Lower lobe of right lung (tissue), 2 donors: ENCODE results near the gene PCBP3. TPM values are rescaled to one million over a fixed set of nuclear protein-coding genes. Genes with fewer than 3 reads are reported as not detected.

Experiments
- ATAC-seq, 2 donors: fragments of 200-7000 bp; cut with Tn5 transposase; one replicate each; pipeline ENCODE4 v1.9.1; 2020 to 2022; ENCODE audit warnings: mild to moderate bottlenecking in 2 of 2, moderate library complexity in 2 of 2
- DNase-seq: peaks from one replicate; pipeline ENCODE4 v3.0.0-alpha.2; 2020
- H3K27ac ChIP-seq: fragments of 200-600 bp; one replicate; pipeline ENCODE4 v1.8.0; 2022
- H3K27me3 ChIP-seq: fragments of 200-600 bp; one replicate; pipeline ENCODE4 v1.8.0; 2022; ENCODE audit warnings: low read depth
- H3K36me3 ChIP-seq: fragments of 200-600 bp; one replicate; pipeline ENCODE4 v1.8.0; 2022; ENCODE audit warnings: mild to moderate bottlenecking
- H3K4me1 ChIP-seq: fragments of 200-600 bp; one replicate; pipeline ENCODE4 v1.8.0; 2022
- H3K4me3 ChIP-seq: fragments of 200-600 bp; one replicate; pipeline ENCODE4 v1.8.0; 2022; ENCODE audit warnings: mild to moderate bottlenecking
- H3K9me3 ChIP-seq: fragments of 200-600 bp; one replicate; pipeline ENCODE4 v1.8.0; 2022
- intact Hi-C: fragments of 100-400 bp; cut with DNase I; formaldehyde crosslinking; loops from one replicate; pipeline ENCODE4 v1.11.0; 2022
- total RNA-seq: library from RNA; stranded (reverse); fragmentation: NEBNext Ultra II Directional; extraction: Animal tissue kit (Norgen Biotek cat#: 25700); gene quantifications from one replicate; pipeline ENCODE4 v1.2.1, GENCODE V29; 2021
- TF ChIP-seq, protein P1 (sequence below): fragments of 200-600 bp; IDR thresholded peaks from one replicate; pipeline ENCODE4 v1.8.0; 2022; ENCODE audit warnings: antibody characterized with exemption, mild to moderate bottlenecking
- donor health status: DM: no; HTN: yes; CAD: no; lungs with severe emphysema.

The PCBP3 gene
- total RNA-seq, 1 donor from 2014 or later = 4.5 TPM

DNA sequence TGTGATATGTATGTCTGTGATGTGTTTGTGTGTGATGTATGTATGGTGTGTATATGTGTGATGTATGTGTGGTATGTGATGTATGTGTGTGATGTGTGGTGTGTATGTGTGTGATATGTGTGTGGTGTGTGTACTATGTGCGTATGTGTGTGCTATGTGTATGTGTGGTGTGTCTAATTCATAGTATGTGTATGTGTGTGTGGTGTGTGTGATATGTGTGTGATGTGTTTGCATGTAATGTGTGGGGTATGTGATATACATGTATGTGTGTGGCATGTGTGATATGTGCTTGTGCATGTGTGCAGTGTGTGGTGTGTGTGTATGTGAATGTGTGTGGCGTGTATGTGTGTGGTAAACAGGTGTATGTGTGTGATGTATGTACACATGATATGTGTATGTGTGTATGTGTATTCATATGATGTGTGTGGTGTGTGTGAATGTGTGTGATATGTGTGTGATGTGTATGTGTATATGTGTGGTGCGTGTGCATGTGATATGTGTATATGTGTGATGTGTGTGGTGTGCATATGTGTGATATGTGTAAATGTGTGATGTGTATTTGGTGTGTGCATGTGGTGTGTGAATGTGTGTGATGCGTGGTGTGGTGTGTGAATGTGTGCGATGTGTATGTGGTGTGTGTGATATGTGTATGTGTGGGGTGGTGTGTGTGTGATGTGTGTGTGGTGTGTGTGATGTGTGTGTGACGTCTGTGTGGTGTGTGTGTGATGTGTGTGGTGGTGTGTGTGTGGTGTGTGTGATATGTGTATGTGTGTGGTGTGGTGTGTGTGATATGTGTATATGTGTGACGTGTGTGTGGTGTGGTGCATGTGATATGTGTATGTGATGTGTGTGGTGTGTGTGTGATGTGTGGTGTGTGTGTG, 8.0 kb upstream of the PCBP3 start:
- no peaks in the 10 kb centered on the region for H3K27me3 ChIP-seq
- ATAC-seq (no peak), DNase-seq (no peak)
- H3K27ac ChIP-seq = no peak overlapping the region
- no peak overlapping the region for H3K4me3 ChIP-seq
- TF ChIP-seq, protein P1, sequence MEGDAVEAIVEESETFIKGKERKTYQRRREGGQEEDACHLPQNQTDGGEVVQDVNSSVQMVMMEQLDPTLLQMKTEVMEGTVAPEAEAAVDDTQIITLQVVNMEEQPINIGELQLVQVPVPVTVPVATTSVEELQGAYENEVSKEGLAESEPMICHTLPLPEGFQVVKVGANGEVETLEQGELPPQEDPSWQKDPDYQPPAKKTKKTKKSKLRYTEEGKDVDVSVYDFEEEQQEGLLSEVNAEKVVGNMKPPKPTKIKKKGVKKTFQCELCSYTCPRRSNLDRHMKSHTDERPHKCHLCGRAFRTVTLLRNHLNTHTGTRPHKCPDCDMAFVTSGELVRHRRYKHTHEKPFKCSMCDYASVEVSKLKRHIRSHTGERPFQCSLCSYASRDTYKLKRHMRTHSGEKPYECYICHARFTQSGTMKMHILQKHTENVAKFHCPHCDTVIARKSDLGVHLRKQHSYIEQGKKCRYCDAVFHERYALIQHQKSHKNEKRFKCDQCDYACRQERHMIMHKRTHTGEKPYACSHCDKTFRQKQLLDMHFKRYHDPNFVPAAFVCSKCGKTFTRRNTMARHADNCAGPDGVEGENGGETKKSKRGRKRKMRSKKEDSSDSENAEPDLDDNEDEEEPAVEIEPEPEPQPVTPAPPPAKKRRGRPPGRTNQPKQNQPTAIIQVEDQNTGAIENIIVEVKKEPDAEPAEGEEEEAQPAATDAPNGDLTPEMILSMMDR = no peak
- intact Hi-C loops = no loop called here
- no peaks in the 10 kb centered on the region for H3K9me3 ChIP-seq
- no peaks in the 10 kb centered on the region for H3K36me3 ChIP-seq
- no peaks in the 10 kb centered on the region for H3K4me1 ChIP-seq

DNA sequence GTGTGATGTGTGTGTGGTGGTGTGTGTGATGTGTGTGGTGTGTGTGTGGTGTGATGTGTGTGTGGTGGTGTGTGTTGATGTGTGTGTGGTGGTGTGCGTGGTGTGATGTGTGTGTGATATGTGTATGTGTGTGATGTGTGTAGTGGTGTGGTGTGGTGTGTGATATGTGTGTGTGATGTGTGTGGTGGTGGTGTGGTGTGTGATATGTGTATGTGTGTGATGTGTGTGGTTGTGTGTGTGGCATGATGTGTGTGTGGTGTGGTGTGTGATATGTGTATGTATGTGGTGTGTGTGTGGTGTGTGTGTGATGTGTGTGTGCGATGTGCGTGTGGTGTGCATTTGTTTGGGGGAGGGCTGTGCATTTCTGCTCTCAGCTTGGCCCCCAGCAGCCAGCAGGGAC, 7.1 kb upstream of the PCBP3 start:
- intact Hi-C loops = no loop called here
- H3K27ac ChIP-seq = no peak overlapping the region
- H3K9me3 ChIP-seq = no peaks in the 10 kb centered on the region
- DNase-seq (no peak), ATAC-seq (no peak)
- H3K4me1 ChIP-seq = no peaks in the 10 kb centered on the region
- H3K36me3 ChIP-seq = no peaks in the 10 kb centered on the region
- TF ChIP-seq, protein P1 = no peak
- no peak overlapping the region for H3K4me3 ChIP-seq
- peaks cover 2% of the 10 kb centered on the region for H3K27me3 ChIP-seq

DNA sequence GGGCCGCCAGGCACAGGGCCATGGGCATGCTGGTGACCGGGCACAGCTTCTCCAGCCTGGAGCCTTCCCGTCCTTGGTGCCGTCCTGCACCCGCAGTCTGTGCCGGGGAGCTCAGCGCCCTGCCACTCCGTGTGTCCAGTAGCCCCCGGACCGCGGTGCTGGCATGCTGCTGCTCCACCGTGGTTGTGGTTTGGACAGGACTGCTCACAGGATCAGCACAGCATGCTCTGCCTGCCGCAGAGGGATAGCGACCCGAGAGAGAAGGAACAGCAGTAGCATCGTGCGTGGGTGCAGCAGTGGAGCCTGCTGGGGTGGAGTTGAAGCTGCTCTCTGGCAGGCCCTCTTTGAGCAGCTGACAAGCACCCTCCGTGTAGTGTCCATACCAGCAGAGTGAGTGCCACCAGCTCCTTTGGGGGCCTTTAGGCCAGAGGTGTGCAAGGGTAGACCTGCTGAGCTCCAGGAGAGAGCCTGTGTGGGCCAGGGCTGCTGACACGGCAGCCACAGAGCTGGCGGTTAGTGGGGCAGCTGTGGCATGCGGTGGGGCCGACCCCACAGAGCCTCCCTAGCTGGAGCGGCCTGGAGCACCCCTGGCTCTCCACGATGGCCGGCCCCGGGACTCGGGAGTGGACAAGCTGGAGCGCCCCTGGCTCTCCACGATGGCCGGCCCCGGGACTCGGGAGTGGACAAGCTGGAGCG, 6.4 kb upstream of the PCBP3 start:
- Histone ChIP-seq H3K4me1 (no peaks in the 10 kb centered on the region), H3K4me3 (no peak overlapping the region), H3K27me3 (peaks cover 9% of the 10 kb centered on the region), H3K9me3 (no peaks in the 10 kb centered on the region), H3K36me3 (no peaks in the 10 kb centered on the region), H3K27ac (no peak overlapping the region)
- no peak for DNase-seq
- TF ChIP-seq, protein P1 = no peak
- intact Hi-C loops = no loop called here
- no peak for ATAC-seq

DNA sequence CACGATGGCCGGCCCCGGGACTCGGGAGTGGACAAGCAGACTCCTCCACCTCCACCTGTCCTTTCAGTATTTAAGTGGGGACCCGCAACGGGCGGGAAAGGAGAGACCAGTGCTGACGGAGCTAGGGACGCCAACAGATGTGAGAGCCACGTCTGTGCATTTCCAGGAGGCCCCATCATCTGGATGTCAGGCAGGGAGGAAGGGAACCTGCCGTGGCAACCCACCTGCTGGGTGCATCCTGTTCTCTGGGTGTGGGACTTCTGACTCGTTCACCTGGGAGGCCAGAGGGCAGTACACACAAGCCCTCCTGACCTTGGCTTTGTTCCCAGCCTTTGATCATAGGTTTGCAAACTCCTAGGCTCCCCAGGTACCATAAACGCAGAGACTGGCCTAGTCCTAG, 5.6 kb upstream of the PCBP3 start:
- Histone ChIP-seq H3K27me3 (peaks cover 10% of the 10 kb centered on the region), H3K4me1 (no peaks in the 10 kb centered on the region), H3K4me3 (no peak overlapping the region), H3K9me3 (no peaks in the 10 kb centered on the region), H3K27ac (no peak overlapping the region), H3K36me3 (no peaks in the 10 kb centered on the region)
- DNase-seq (no peak), ATAC-seq (no peak)
- TF ChIP-seq, protein P1 = no peak
- intact Hi-C loops = no loop called here

DNA sequence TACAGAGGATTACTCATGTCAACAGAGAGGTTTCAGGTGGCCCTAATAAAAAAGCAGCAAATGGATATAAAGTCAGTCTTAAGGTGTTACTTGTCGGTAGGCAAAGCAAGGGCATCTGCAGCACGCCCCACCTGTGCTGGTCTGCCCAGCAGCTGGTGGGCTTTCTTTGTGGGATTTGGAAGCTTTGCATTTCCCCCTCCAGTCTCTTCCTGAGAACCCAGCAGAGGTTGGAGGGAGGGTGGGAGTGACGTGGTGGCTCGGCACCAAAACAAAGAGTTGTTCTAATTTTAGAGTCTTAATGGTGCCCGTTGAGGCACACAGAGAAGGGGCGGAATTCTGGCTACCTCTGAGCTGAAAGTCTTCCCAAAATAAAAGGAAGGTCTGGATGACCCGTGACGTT, 4.8 kb upstream of the PCBP3 start:
- intact Hi-C loops = no loop called here
- Histone ChIP-seq H3K36me3 (no peaks in the 10 kb centered on the region), H3K27me3 (peaks cover 10% of the 10 kb centered on the region), H3K4me3 (no peak overlapping the region), H3K27ac (no peak overlapping the region), H3K4me1 (no peaks in the 10 kb centered on the region), H3K9me3 (no peaks in the 10 kb centered on the region)
- TF ChIP-seq, protein P1 = no peak
- no peak for DNase-seq
- no peak for ATAC-seq
